ENCODE data around the gene ZBTB39.

Gene ZBTB39

GRCh38 chr12:56948881-56949280, 57.5 kb downstream of the ZBTB39 start:
- H3K27ac ChIP-seq (ENCODE audit: low read length) = no peak overlapping the region
- no peak overlapping the region for H3K9ac ChIP-seq (ENCODE audit: low read length)
- TF ChIP-seq CTCF (IDR thresholded peaks at IDR 0.05; ENCODE audit: low read depth, low read length) = no peak
- no peak for TF ChIP-seq EZH2phosphoT487 (IDR thresholded peaks at IDR 0.05; ENCODE audit: low read depth)
- 0 out of 2 replicates have a peak, but pooled peaks cover 3% of the 10 kb centered on the region for H3K27me3 ChIP-seq (ENCODE audit: low read depth, low read length)
- H2AFZ ChIP-seq (ENCODE audit: low read depth, low read length) = no peak overlapping the region
- no peak overlapping the region for H3K4me3 ChIP-seq (ENCODE audit: low read length)
- H3K4me2 ChIP-seq (ENCODE audit: low read length) = no peak overlapping the region
- H4K20me1 ChIP-seq (ENCODE audit: insufficient read depth, low read length) = no peaks in the 10 kb centered on the region
- H3K36me3 ChIP-seq (replicated peaks; ENCODE audit: low read depth, low read length) = no peaks in the 10 kb centered on the region
- no peaks in the 10 kb centered on the region for H3K4me1 ChIP-seq (ENCODE audit: low read length)
- H3K9me3 ChIP-seq (ENCODE audit: insufficient read depth, low read length) = no peaks in the 10 kb centered on the region
- H3K79me2 ChIP-seq (ENCODE audit: low read length) = no peaks in the 10 kb centered on the region
